LNCAP (cell line): Measurements from ENCODE around the gene MITF.

Source experiments
- TF ChIP-seq, protein P1 (sequence below): fragments of 450-650 bp; IDR thresholded peaks from 2 replicates; pipeline ENCODE4 v1.5.1; 2017; ENCODE audit warnings: mild to moderate bottlenecking

MITF gene

DNA sequence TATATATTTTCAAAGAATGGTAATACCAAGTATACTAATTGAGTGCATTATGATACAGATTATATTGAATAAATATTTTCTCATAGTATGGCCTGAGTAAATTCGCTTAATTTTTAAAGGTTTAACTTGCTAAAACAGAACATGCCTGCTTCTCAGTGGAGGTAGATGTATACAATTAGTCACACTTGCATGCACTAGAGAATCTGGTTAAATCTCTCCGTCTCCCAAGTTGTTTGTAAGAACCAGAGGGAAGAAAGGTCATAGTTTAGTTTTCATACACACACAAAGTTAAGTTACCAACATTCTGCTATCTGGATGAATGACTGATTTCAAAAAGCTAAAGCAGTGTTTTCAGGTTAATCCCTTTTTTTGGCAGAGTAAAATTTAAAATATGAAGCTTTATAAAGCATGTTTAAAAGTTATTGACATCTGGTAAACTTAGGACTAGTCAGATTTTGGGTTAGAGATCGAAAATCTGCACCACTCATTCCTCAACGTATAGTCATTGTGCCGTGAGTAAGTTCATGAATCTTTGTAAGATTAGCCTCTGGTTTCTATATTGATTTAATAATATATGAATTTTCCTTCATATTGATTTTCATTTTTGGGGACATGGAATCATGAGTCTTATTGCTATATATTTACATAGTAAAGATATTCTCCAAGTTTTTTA is 142.6 kb downstream of the MITF start:
- TF ChIP-seq, protein P1, sequence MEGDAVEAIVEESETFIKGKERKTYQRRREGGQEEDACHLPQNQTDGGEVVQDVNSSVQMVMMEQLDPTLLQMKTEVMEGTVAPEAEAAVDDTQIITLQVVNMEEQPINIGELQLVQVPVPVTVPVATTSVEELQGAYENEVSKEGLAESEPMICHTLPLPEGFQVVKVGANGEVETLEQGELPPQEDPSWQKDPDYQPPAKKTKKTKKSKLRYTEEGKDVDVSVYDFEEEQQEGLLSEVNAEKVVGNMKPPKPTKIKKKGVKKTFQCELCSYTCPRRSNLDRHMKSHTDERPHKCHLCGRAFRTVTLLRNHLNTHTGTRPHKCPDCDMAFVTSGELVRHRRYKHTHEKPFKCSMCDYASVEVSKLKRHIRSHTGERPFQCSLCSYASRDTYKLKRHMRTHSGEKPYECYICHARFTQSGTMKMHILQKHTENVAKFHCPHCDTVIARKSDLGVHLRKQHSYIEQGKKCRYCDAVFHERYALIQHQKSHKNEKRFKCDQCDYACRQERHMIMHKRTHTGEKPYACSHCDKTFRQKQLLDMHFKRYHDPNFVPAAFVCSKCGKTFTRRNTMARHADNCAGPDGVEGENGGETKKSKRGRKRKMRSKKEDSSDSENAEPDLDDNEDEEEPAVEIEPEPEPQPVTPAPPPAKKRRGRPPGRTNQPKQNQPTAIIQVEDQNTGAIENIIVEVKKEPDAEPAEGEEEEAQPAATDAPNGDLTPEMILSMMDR: no peak

DNA sequence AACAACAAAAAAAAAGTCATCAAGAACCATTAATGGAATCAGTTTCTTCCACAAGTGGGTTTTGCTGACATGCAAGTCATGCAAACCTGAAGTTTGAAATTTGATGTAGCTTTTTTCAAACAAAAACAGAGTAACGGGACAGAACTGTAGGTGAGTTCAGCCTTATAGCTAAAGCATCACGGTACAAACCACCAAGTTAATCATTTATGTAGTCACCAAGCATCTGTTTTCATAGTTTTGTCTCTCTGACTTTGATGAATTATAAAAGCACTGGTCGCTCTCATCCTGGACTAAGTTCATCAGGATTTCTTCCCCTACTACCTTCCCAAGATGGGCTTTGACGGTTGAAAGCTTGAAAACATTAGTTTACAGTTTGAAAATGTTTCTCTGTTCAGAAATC is 143.3 kb downstream of the MITF start:
- TF ChIP-seq, protein P1: no peak

DNA sequence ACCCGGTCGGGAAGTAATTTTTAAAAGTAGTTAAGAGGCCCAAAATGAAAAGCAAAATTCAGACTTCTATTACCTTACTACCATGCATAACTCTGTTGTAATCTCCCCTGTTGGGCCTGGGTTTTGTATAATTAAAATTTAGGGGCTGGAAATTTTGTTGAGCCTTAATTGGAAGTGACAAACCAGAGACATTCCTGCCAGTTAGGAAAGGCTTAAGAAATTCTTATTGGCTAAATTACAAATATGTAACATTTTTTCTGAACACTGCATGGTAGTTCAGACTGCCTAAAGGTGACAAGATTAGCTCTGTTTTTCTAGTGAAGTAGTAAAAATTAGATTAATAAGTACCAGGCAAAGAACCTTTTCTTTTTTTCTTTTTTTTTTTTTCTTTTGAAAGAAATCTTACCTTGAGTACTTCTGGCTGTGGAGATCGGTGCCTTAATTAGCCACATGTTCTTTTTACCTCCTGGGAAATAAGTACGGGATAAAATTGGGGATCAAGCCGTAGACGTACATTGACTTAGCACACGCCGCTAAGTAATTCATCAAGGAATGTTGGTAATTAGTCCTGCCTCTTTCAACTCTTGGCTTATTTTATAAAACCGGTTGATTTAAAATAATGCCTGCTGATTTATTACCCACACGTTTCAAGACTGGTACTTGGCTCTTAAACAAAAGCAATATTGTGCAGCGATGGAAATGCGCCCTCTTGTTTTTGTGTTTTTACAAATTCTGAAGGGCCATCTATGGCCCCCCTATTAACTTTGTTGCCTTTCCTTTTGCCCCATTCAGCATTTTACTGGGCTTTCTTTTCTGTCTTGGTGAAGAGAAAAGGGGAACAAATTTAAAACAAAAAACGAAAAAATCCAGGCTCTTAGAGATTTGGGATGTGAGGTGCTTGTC is 149.0 kb downstream of the MITF start:
- TF ChIP-seq, protein P1: no peak

DNA sequence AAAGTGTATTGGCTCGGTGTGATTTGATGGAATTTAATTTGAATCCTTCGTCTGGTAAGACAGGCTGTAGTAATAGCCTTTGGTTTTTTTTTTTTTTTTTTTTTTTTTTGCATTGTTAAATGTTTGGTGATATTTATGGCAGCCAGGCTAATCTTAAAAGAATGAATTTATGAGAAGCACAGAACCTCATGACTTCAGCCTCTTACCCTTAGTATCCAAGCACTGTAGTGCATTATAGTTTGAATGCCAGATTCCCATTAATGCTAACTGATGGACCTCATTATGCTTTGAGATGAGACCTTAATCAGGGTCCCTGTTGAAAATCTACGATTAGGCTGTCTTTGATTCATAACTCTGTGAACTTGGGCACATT is 149.7 kb downstream of the MITF start:
- TF ChIP-seq, protein P1: no peak

DNA sequence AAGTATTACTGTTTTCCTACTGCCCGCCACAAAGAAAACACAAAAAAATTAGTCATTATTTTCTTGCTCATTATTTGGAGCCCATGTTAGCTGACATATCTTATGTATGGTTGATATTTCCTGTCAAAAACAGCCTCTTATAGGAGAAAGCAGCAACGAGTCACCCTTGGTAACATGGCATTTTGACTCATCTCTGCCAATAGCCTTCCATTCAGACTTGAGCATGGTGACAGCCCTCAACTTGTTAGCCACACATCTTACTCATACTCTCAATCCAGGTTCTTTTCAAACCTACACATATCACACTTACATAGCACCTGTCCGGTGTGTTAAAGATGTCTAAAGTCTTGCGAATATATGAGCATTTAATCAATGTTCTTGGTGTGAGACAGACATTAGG is 150.8 kb downstream of the MITF start:
- TF ChIP-seq, protein P1: no peak

DNA sequence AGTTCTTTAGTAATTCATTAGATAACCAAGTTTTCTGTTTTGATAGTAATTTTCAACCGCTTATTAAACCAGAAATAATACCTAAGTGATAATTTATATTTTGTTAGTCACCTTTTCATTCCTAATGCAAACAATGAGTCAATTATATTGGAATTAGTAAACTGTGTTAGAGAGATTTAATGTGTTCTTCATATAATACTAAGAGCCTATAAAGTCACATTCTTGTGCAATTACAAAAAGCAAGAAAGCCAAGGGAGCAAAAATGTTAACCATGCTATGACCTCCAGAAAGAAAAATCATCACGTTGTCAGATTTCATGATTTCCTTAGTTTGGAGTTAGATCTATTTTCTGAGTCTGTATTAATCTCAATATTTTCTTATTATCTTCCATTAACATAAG is 151.4 kb downstream of the MITF start:
- TF ChIP-seq, protein P1: no peak

DNA sequence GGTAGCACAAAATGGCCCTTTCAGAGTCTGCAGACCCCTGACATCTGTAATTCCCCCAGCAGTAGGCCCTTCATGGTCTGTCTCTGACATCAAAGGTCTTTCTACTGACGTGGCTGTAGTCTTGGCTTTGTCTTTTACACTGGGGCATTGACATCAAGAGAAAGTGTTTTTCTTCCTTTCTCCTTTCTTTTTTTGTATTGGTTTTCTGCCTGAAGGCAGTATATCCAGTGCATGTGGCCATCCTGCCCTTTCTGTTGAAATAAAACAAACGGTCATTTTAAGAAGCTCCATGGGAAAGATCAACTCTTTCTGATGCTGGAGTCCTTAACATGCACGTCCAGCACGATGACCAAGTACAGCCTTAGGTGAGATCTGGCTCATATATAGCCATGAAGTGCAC is 153.4 kb downstream of the MITF start:
- TF ChIP-seq, protein P1: no peak
